Measurements from ENCODE around the gene PPP2R5D. TPM values are rescaled to one million over a fixed set of nuclear protein-coding genes. Genes with fewer than 3 reads are reported as not detected.
A peak's percentile ranks its signal among the peaks of the same experiment; 100 is the strongest.
"Not testable (repeated sequence)": the region's sequence is repeated elsewhere in the genome, so short reads cannot be mapped to it uniquely, and the experiment has no call there.

PPP2R5D gene
- total RNA-seq, 1 donor from 2014 or later: 52.1 TPM

GRCh38 chr6:43029120-43029519 is 44.8 kb downstream of the PPP2R5D start:
- Mint-ChIP-seq H3K27me3 (ENCODE audit: insufficient read depth) (no peaks in the 10 kb centered on the region), H3K4me1 (ENCODE audit: low read depth) (peaks cover 15% of the 10 kb centered on the region), H3K9me3 (no peaks in the 10 kb centered on the region), H3K36me3 (ENCODE audit: low read depth) (peaks cover 44% of the 10 kb centered on the region), H3K4me3 (no peak overlapping the region), H3K27ac (no peak overlapping the region)
- no peak for DNase-seq (ENCODE audit: low spot score)
- intact Hi-C loops (cut with micrococcal nuclease): no loop called here

GRCh38 chr6:43032326-43032725 is 48.0 kb downstream of the PPP2R5D start:
- intact Hi-C loops (cut with micrococcal nuclease): no loop called here
- DNase-seq (ENCODE audit: low spot score): no peak
- Mint-ChIP-seq H3K27me3 (ENCODE audit: insufficient read depth) (no peaks in the 10 kb centered on the region), H3K4me1 (ENCODE audit: low read depth) (peaks cover 6% of the 10 kb centered on the region), H3K36me3 (ENCODE audit: low read depth) (peaks cover 32% of the 10 kb centered on the region), H3K27ac (no peak overlapping the region), H3K9me3 (no peaks in the 10 kb centered on the region), H3K4me3 (no peak overlapping the region)

- H3K4me1 Mint-ChIP-seq (ENCODE audit: low read depth): peaks cover 6% of the 10 kb centered on the region
- intact Hi-C loops (cut with micrococcal nuclease): no loop called here
- H3K9me3 Mint-ChIP-seq: no peaks in the 10 kb centered on the region
- no peaks in the 10 kb centered on the region for H3K27me3 Mint-ChIP-seq (ENCODE audit: insufficient read depth)
- H3K4me3 Mint-ChIP-seq: no peak overlapping the region
- peaks cover 33% of the 10 kb centered on the region for H3K36me3 Mint-ChIP-seq (ENCODE audit: low read depth)
- DNase-seq (ENCODE audit: low spot score): no peak
- peak overlapping the region; percentile 46 for H3K27ac Mint-ChIP-seq
These were observed 49.3 kb downstream of the PPP2R5D start for GRCh38 chr6:43033496-43034189.

- DNase-seq (ENCODE audit: low spot score): no peak
- Mint-ChIP-seq H3K4me3 (no peak overlapping the region), H3K36me3 (ENCODE audit: low read depth) (peaks cover 35% of the 10 kb centered on the region), H3K27ac (no peak overlapping the region), H3K9me3 (no peaks in the 10 kb centered on the region), H3K4me1 (ENCODE audit: low read depth) (peaks cover 6% of the 10 kb centered on the region), H3K27me3 (ENCODE audit: insufficient read depth) (no peaks in the 10 kb centered on the region)
- intact Hi-C loops (cut with micrococcal nuclease): no loop called here
These were observed 49.8 kb downstream of the PPP2R5D start for GRCh38 chr6:43034190-43034525.

GRCh38 chr6:43035495-43036194 is 51.3 kb downstream of the PPP2R5D start:
- intact Hi-C loops (cut with micrococcal nuclease): no loop called here
- Mint-ChIP-seq H3K4me3 (no peak overlapping the region), H3K9me3 (no peaks in the 10 kb centered on the region), H3K27ac (no peak overlapping the region), H3K4me1 (ENCODE audit: low read depth) (peaks cover 6% of the 10 kb centered on the region), H3K36me3 (ENCODE audit: low read depth) (peaks cover 34% of the 10 kb centered on the region), H3K27me3 (ENCODE audit: insufficient read depth) (no peaks in the 10 kb centered on the region)
- no peak for DNase-seq (ENCODE audit: low spot score)

- H3K4me3 Mint-ChIP-seq: no peak overlapping the region
- H3K36me3 Mint-ChIP-seq (ENCODE audit: low read depth): peaks cover 32% of the 10 kb centered on the region
- DNase-seq (ENCODE audit: low spot score): no peak
- intact Hi-C loops (cut with micrococcal nuclease): no loop called here
- H3K9me3 Mint-ChIP-seq: no peaks in the 10 kb centered on the region
- peaks cover 6% of the 10 kb centered on the region for H3K4me1 Mint-ChIP-seq (ENCODE audit: low read depth)
- no peak overlapping the region for H3K27ac Mint-ChIP-seq
- H3K27me3 Mint-ChIP-seq (ENCODE audit: insufficient read depth): no peaks in the 10 kb centered on the region
These were observed 52.3 kb downstream of the PPP2R5D start for GRCh38 chr6:43036712-43037111.

GRCh38 chr6:43037197-43037596 is 52.8 kb downstream of the PPP2R5D start:
- intact Hi-C loops (cut with micrococcal nuclease): no loop called here
- Mint-ChIP-seq H3K4me1 (ENCODE audit: low read depth) (peaks cover 6% of the 10 kb centered on the region), H3K9me3 (no peaks in the 10 kb centered on the region), H3K27me3 (ENCODE audit: insufficient read depth) (no peaks in the 10 kb centered on the region), H3K36me3 (ENCODE audit: low read depth) (peaks cover 31% of the 10 kb centered on the region), H3K27ac (no peak overlapping the region), H3K4me3 (no peak overlapping the region)
- DNase-seq (ENCODE audit: low spot score): no peak

GRCh38 chr6:43037706-43038105 is 53.3 kb downstream of the PPP2R5D start:
- Mint-ChIP-seq H3K4me3 (no peak overlapping the region), H3K4me1 (ENCODE audit: low read depth) (peaks cover 6% of the 10 kb centered on the region), H3K36me3 (ENCODE audit: low read depth) (peaks cover 32% of the 10 kb centered on the region), H3K27ac (no peak overlapping the region), H3K27me3 (ENCODE audit: insufficient read depth) (no peaks in the 10 kb centered on the region), H3K9me3 (no peaks in the 10 kb centered on the region)
- DNase-seq (ENCODE audit: low spot score): no peak
- intact Hi-C loops (cut with micrococcal nuclease): no loop called here

- Mint-ChIP-seq H3K27ac (no peak overlapping the region), H3K36me3 (ENCODE audit: low read depth) (peaks cover 30% of the 10 kb centered on the region), H3K9me3 (no peaks in the 10 kb centered on the region), H3K4me1 (ENCODE audit: low read depth) (no peaks in the 10 kb centered on the region), H3K27me3 (ENCODE audit: insufficient read depth) (no peaks in the 10 kb centered on the region), H3K4me3 (no peak overlapping the region)
- intact Hi-C loops (cut with micrococcal nuclease): no loop called here
- no peak for DNase-seq (ENCODE audit: low spot score)
These were observed 54.4 kb downstream of the PPP2R5D start for GRCh38 chr6:43038727-43039126.

- no peaks in the 10 kb centered on the region for H3K9me3 Mint-ChIP-seq
- no peak overlapping the region for H3K4me3 Mint-ChIP-seq
- peaks cover 28% of the 10 kb centered on the region for H3K36me3 Mint-ChIP-seq (ENCODE audit: low read depth)
- H3K27me3 Mint-ChIP-seq (ENCODE audit: insufficient read depth): no peaks in the 10 kb centered on the region
- no peak overlapping the region for H3K27ac Mint-ChIP-seq
- no peak for DNase-seq (ENCODE audit: low spot score)
- intact Hi-C loops (cut with micrococcal nuclease): no loop called here
- no peaks in the 10 kb centered on the region for H3K4me1 Mint-ChIP-seq (ENCODE audit: low read depth)
These were observed 56.3 kb downstream of the PPP2R5D start for GRCh38 chr6:43040542-43041257.

GRCh38 chr6:43041475-43041874 is 57.1 kb downstream of the PPP2R5D start:
- intact Hi-C loops (cut with micrococcal nuclease); H3K4me1 Mint-ChIP-seq (ENCODE audit: low read depth); H3K4me3 Mint-ChIP-seq; H3K9me3 Mint-ChIP-seq; H3K27me3 Mint-ChIP-seq (ENCODE audit: insufficient read depth); DNase-seq (ENCODE audit: low spot score); H3K27ac Mint-ChIP-seq: not testable (repeated sequence)
- peaks cover 26% of the 10 kb centered on the region for H3K36me3 Mint-ChIP-seq (ENCODE audit: low read depth)

GRCh38 chr6:43043310-43043709 is 58.9 kb downstream of the PPP2R5D start:
- H3K9me3 Mint-ChIP-seq: no peaks in the 10 kb centered on the region

GRCh38 chr6:43045371-43045930 is 61.1 kb downstream of the PPP2R5D start:
- Mint-ChIP-seq H3K27me3 (ENCODE audit: insufficient read depth) (no peaks in the 10 kb centered on the region), H3K36me3 (ENCODE audit: low read depth) (peaks cover 21% of the 10 kb centered on the region), H3K27ac (no peak overlapping the region), H3K4me3 (no peak overlapping the region), H3K4me1 (ENCODE audit: low read depth) (peaks cover 3% of the 10 kb centered on the region), H3K9me3 (no peaks in the 10 kb centered on the region)
- intact Hi-C loops (cut with micrococcal nuclease): no loop called here
- DNase-seq (ENCODE audit: low spot score): no peak

More at GRCh38 chr6:43043310-43043709, 58.9 kb downstream of the PPP2R5D start:
- no peak for DNase-seq (ENCODE audit: low spot score)
- Mint-ChIP-seq H3K27me3 (ENCODE audit: insufficient read depth) (no peaks in the 10 kb centered on the region), H3K4me1 (ENCODE audit: low read depth) (no peaks in the 10 kb centered on the region), H3K4me3 (no peak overlapping the region), H3K36me3 (ENCODE audit: low read depth) (peaks cover 22% of the 10 kb centered on the region), H3K27ac (peak overlapping the region; percentile 29)
- intact Hi-C loops (cut with micrococcal nuclease): no loop called here
